Measurements from ENCODE around the gene STOML1.
"Not testable (repeated sequence)": the region's sequence is repeated elsewhere in the genome, so short reads cannot be mapped to it uniquely, and the experiment has no call there.

STOML1 gene

GRCh38 chr15:73965758-73966113, 26.4 kb downstream of the STOML1 start:
- no peaks in the 10 kb centered on the region for H3K27me3 ChIP-seq (ENCODE audit: control insufficient read depth in 1 of 2, insufficient read depth in 2 of 2, low read length in 2 of 2)
- no peaks in the 10 kb centered on the region for H3K36me3 ChIP-seq (ENCODE audit: insufficient read depth, low read length)
- H3K9ac ChIP-seq (ENCODE audit: low read length), result no peak overlapping the region
- no peaks in the 10 kb centered on the region for H3K9me3 ChIP-seq (ENCODE audit: low read length)
- H3K27ac ChIP-seq (ENCODE audit: low read depth, low read length), result no peak overlapping the region
- no peaks in the 10 kb centered on the region for H3K4me1 ChIP-seq (ENCODE audit: insufficient read depth, low read length)
- H3K4me3 ChIP-seq (ENCODE audit: low read depth in 1 of 2, low read length in 2 of 2), result no peak overlapping the region

GRCh38 chr15:73965094-73965757, 26.9 kb downstream of the STOML1 start:
- no peaks in the 10 kb centered on the region for H3K4me1 ChIP-seq (ENCODE audit: insufficient read depth, low read length)
- H3K9ac ChIP-seq (ENCODE audit: low read length), result no peak overlapping the region
- no peaks in the 10 kb centered on the region for H3K27me3 ChIP-seq (ENCODE audit: control insufficient read depth in 1 of 2, insufficient read depth in 2 of 2, low read length in 2 of 2)
- no peaks in the 10 kb centered on the region for H3K9me3 ChIP-seq (ENCODE audit: low read length)
- H3K27ac ChIP-seq (ENCODE audit: low read depth, low read length), result no peak overlapping the region
- H3K4me3 ChIP-seq (ENCODE audit: low read depth in 1 of 2, low read length in 2 of 2), result no peak overlapping the region
- H3K36me3 ChIP-seq (ENCODE audit: insufficient read depth, low read length), result no peaks in the 10 kb centered on the region

- H3K4me3 ChIP-seq (ENCODE audit: low read depth in 1 of 2, low read length in 2 of 2), result no peak overlapping the region
- H3K4me1 ChIP-seq (ENCODE audit: insufficient read depth, low read length), result no peaks in the 10 kb centered on the region
- H3K27ac ChIP-seq (ENCODE audit: low read depth, low read length), result no peak overlapping the region
- H3K36me3 ChIP-seq (ENCODE audit: insufficient read depth, low read length), result no peaks in the 10 kb centered on the region
- H3K27me3 ChIP-seq (ENCODE audit: control insufficient read depth in 1 of 2, insufficient read depth in 2 of 2, low read length in 2 of 2), result no peaks in the 10 kb centered on the region
- no peaks in the 10 kb centered on the region for H3K9me3 ChIP-seq (ENCODE audit: low read length)
- no peak overlapping the region for H3K9ac ChIP-seq (ENCODE audit: low read length)
Measured at GRCh38 chr15:73964736-73965093, 27.4 kb downstream of the STOML1 start.

- Histone ChIP-seq H3K9me3 (ENCODE audit: low read length) (no peaks in the 10 kb centered on the region), H3K4me1 (ENCODE audit: insufficient read depth, low read length) (no peaks in the 10 kb centered on the region), H3K27me3 (ENCODE audit: control insufficient read depth in 1 of 2, insufficient read depth in 2 of 2, low read length in 2 of 2) (peaks cover 0 to under 1% of the 10 kb centered on the region in 2 donors), H3K27ac (ENCODE audit: low read depth, low read length) (no peak overlapping the region), H3K9ac (ENCODE audit: low read length) (no peak overlapping the region), H3K36me3 (ENCODE audit: insufficient read depth, low read length) (no peaks in the 10 kb centered on the region), H3K4me3 (ENCODE audit: low read depth in 1 of 2, low read length in 2 of 2) (no peak overlapping the region)
Measured at GRCh38 chr15:73962433-73962832, 29.7 kb downstream of the STOML1 start.

- not testable (repeated sequence) for H3K4me3 ChIP-seq (ENCODE audit: low read depth in 1 of 2, low read length in 2 of 2); H3K9me3 ChIP-seq (ENCODE audit: low read length); H3K27ac ChIP-seq (ENCODE audit: low read depth, low read length); H3K9ac ChIP-seq (ENCODE audit: low read length); H3K4me1 ChIP-seq (ENCODE audit: insufficient read depth, low read length); H3K27me3 ChIP-seq (ENCODE audit: control insufficient read depth in 1 of 2, insufficient read depth in 2 of 2, low read length in 2 of 2); H3K36me3 ChIP-seq (ENCODE audit: insufficient read depth, low read length)
Measured at GRCh38 chr15:73960472-73961070, 31.5 kb downstream of the STOML1 start.

- H3K9me3 ChIP-seq (ENCODE audit: low read length), result no peaks in the 10 kb centered on the region
- peaks cover 0 to 6% of the 10 kb centered on the region in 2 donors for H3K27me3 ChIP-seq (ENCODE audit: control insufficient read depth in 1 of 2, insufficient read depth in 2 of 2, low read length in 2 of 2)
- H3K4me1 ChIP-seq (ENCODE audit: insufficient read depth, low read length), result no peaks in the 10 kb centered on the region
- no peak overlapping the region for H3K9ac ChIP-seq (ENCODE audit: low read length)
- no peaks in the 10 kb centered on the region for H3K36me3 ChIP-seq (ENCODE audit: insufficient read depth, low read length)
- no peak overlapping the region for H3K4me3 ChIP-seq (ENCODE audit: low read depth in 1 of 2, low read length in 2 of 2)
- no peak overlapping the region for H3K27ac ChIP-seq (ENCODE audit: low read depth, low read length)
Measured at GRCh38 chr15:73959801-73960200, 32.3 kb downstream of the STOML1 start.

- no peak overlapping the region for H3K27ac ChIP-seq (ENCODE audit: low read depth, low read length)
- no peak overlapping the region for H3K9ac ChIP-seq (ENCODE audit: low read length)
- H3K36me3 ChIP-seq (ENCODE audit: insufficient read depth, low read length), result no peaks in the 10 kb centered on the region
- no peaks in the 10 kb centered on the region for H3K9me3 ChIP-seq (ENCODE audit: low read length)
- no peaks in the 10 kb centered on the region for H3K4me1 ChIP-seq (ENCODE audit: insufficient read depth, low read length)
- peaks cover 0 to 6% of the 10 kb centered on the region in 2 donors for H3K27me3 ChIP-seq (ENCODE audit: control insufficient read depth in 1 of 2, insufficient read depth in 2 of 2, low read length in 2 of 2)
- no peak overlapping the region for H3K4me3 ChIP-seq (ENCODE audit: low read depth in 1 of 2, low read length in 2 of 2)
Measured at GRCh38 chr15:73959012-73959581, 33.0 kb downstream of the STOML1 start.

- H3K4me1 ChIP-seq (ENCODE audit: insufficient read depth, low read length), result peaks cover 8% of the 10 kb centered on the region
- H3K36me3 ChIP-seq (ENCODE audit: insufficient read depth, low read length), result no peaks in the 10 kb centered on the region
- no peaks in the 10 kb centered on the region for H3K9me3 ChIP-seq (ENCODE audit: low read length)
- H3K9ac ChIP-seq (ENCODE audit: low read length), result no peak overlapping the region
- peaks cover 0 to 6% of the 10 kb centered on the region in 2 donors for H3K27me3 ChIP-seq (ENCODE audit: control insufficient read depth in 1 of 2, insufficient read depth in 2 of 2, low read length in 2 of 2)
- H3K4me3 ChIP-seq (ENCODE audit: low read depth in 1 of 2, low read length in 2 of 2), result no peak overlapping the region
- H3K27ac ChIP-seq (ENCODE audit: low read depth, low read length), result no peak overlapping the region
Measured at GRCh38 chr15:73957785-73958184, 34.3 kb downstream of the STOML1 start.

- Histone ChIP-seq H3K4me3 (ENCODE audit: low read depth in 1 of 2, low read length in 2 of 2) (no peak overlapping the region), H3K9me3 (ENCODE audit: low read length) (no peaks in the 10 kb centered on the region), H3K36me3 (ENCODE audit: insufficient read depth, low read length) (peaks cover 3% of the 10 kb centered on the region), H3K27me3 (ENCODE audit: control insufficient read depth in 1 of 2, insufficient read depth in 2 of 2, low read length in 2 of 2) (peaks cover 0 to 6% of the 10 kb centered on the region in 2 donors), H3K27ac (ENCODE audit: low read depth, low read length) (no peak overlapping the region), H3K4me1 (ENCODE audit: insufficient read depth, low read length) (peaks cover 13% of the 10 kb centered on the region), H3K9ac (ENCODE audit: low read length) (no peak overlapping the region)
Measured at GRCh38 chr15:73957276-73957675, 34.8 kb downstream of the STOML1 start.

- Histone ChIP-seq H3K27me3 (ENCODE audit: control insufficient read depth in 1 of 2, insufficient read depth in 2 of 2, low read length in 2 of 2) (peaks cover 0 to 6% of the 10 kb centered on the region in 2 donors), H3K9me3 (ENCODE audit: low read length) (no peaks in the 10 kb centered on the region), H3K9ac (ENCODE audit: low read length) (no peak overlapping the region), H3K4me3 (ENCODE audit: low read depth in 1 of 2, low read length in 2 of 2) (no peak overlapping the region), H3K4me1 (ENCODE audit: insufficient read depth, low read length) (peaks cover 18% of the 10 kb centered on the region), H3K36me3 (ENCODE audit: insufficient read depth, low read length) (peaks cover 6% of the 10 kb centered on the region), H3K27ac (ENCODE audit: low read depth, low read length) (no peak overlapping the region)
Measured at GRCh38 chr15:73956743-73957135, 35.4 kb downstream of the STOML1 start.

- H3K27me3 ChIP-seq (ENCODE audit: control insufficient read depth in 1 of 2, insufficient read depth in 2 of 2, low read length in 2 of 2), result peaks cover 0 to 6% of the 10 kb centered on the region in 2 donors
- H3K36me3 ChIP-seq (ENCODE audit: insufficient read depth, low read length), result peaks cover 6% of the 10 kb centered on the region
- peaks cover 25% of the 10 kb centered on the region for H3K4me1 ChIP-seq (ENCODE audit: insufficient read depth, low read length)
- no peak overlapping the region for H3K9ac ChIP-seq (ENCODE audit: low read length)
- no peak overlapping the region for H3K27ac ChIP-seq (ENCODE audit: low read depth, low read length)
- no peaks in the 10 kb centered on the region for H3K9me3 ChIP-seq (ENCODE audit: low read length)
- H3K4me3 ChIP-seq (ENCODE audit: low read depth in 1 of 2, low read length in 2 of 2), result no peak overlapping the region
Measured at GRCh38 chr15:73955861-73956742, 36.0 kb downstream of the STOML1 start.
